ENCODE measurements around the gene ADAMTS17. TPM values are rescaled to one million over a fixed set of nuclear protein-coding genes. Genes with fewer than 3 reads are reported as not detected.

The ADAMTS17 gene
- total RNA-seq, 1 donor from 2014 or later, result 1.4 TPM

DNA sequence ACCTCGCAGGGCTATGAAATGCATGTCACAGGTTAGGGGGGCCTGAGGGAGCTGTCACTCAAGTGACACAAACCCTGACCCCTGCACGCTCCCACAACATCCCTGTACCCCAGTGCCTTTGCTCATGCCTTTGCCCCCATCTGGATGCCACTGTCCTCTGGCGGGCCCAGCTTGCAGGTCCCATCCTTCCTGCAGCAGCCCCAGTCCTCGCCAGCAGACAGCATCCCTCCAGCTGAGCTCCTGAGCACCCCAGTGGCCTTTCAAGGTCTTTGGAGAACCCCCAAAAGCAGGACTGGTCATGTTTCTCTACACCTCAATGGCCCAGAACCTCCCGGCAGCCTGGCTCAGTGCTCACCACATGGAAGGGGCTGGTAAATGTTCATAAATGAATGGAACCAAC, 170.4 kb downstream of the ADAMTS17 start:
- intact Hi-C loops (cut with DNase I), result loop anchor here (10.0 kb wide), 1 partner anchor 163 kb away; no protein-coding TSS in a partner anchor
- ATAC-seq (no peak), DNase-seq (ENCODE audit: missing footprints) (no peak)

DNA sequence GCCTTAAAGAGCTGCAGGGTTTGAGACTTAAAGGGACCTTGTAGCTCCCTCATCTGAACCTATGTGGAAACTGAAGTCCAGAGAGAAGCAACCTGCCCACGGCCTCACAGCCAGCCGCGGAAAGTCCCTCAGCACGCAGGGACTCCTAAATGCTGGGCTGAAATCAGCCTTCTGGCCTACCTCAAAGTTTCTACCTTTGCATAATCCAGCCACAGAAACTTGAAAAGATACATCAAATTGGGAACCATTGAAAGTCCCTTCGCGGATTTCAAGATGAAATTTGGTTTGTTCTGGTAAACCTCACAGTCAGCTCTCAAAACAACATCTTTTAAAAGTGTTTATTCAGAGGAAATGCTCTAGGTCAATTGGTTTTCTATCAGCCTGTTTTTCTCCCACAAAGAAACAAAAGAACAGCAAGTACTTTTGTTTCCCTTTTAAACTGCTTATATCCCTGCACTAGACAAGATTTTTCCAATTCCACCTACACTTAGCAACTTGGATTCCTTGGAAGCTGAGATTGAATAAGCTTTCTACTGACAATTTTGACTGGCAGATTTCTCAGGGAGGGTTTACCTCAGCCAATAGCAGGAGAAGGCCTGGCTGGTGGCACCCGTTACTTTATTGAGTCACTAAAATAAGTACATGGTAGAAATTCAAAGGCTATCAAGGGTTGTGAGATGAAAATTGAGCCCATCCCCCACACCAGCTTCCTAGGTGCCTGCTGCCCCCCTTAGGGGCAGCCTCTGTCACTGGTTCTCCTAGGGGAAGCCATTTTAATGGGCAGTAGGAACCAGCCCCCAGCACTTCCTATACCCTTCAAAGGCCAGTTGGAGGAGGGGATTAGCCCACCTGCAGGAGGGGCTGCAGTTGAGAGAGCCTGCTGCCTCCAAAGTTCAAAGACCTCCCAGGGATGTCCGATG, 171.2 kb downstream of the ADAMTS17 start:
- intact Hi-C loops (cut with DNase I), result loop anchor here (10.0 kb wide), 1 partner anchor 164 kb away; no protein-coding TSS in a partner anchor
- ATAC-seq, result no peak
- no peak for DNase-seq (ENCODE audit: missing footprints)

GRCh38 chr15:100169615-100170290, 172.0 kb downstream of the ADAMTS17 start:
- ATAC-seq, result no peak
- intact Hi-C loops (cut with DNase I), result loop anchor here (10.0 kb wide), 1 partner anchor 165 kb away; no protein-coding TSS in a partner anchor

GRCh38 chr15:100168787-100169186, 173.0 kb downstream of the ADAMTS17 start:
- ATAC-seq, result no peak
- intact Hi-C loops (cut with DNase I), result no loop called here
- no peak for DNase-seq (ENCODE audit: missing footprints)

More at GRCh38 chr15:100169615-100170290, 172.0 kb downstream of the ADAMTS17 start:
- DNase-seq (ENCODE audit: missing footprints), result no peak

DNA sequence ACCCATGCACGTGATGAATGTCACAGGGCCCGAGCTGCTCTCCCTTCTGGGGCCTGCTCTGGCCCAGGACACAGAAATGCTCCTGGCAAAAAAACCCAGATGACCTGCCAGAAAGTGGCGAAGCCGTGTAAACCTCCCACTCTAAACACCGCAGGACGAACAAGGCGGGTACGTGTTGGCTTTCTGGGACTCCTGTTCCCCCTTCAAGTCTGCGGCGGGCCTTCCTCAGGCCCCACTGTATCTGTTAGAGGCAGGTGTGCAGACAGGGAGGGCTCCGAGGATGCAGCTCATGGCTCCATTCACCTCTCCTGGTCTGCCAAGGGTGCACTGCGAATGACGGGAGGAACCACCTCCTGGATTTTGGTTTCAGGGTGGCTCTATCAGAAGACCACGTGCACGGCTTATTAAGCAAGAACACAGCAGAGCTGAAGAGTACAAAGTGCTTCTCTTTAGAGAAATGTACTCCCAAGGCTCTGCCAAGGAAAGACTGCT, 173.8 kb downstream of the ADAMTS17 start:
- DNase-seq (ENCODE audit: missing footprints) (no peak), ATAC-seq (peak; percentile 85)
- intact Hi-C loops (cut with DNase I), result no loop called here

GRCh38 chr15:100166313-100166712, 175.5 kb downstream of the ADAMTS17 start:
- no peak for ATAC-seq
- intact Hi-C loops (cut with DNase I), result no loop called here
- DNase-seq (ENCODE audit: missing footprints), result no peak

- intact Hi-C loops (cut with DNase I), result no loop called here
- ATAC-seq (no peak), DNase-seq (ENCODE audit: missing footprints) (no peak)
Observed at GRCh38 chr15:100163961-100164360, 177.8 kb downstream of the ADAMTS17 start.

DNA sequence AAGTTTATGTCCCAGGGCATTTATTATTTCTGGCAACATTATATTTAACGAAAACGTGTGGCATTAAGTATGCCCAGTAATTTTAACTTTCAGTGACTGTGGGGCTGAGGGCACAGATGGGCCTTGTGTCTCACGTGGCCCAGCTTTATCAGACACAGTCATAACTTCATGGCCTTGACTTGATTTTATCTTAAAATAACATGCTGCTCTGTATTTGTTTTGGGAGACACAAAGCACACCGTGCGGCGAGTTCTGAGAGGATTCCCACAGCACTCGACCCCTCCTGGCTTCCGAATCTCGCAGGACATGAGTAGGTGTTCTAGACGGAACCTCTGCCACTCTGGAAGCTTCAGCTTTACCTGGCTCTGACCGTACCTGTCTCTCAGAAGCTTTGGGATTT, 180.8 kb downstream of the ADAMTS17 start:
- intact Hi-C loops (cut with DNase I), result no loop called here
- DNase-seq (ENCODE audit: missing footprints) (no peak), ATAC-seq (no peak)

DNA sequence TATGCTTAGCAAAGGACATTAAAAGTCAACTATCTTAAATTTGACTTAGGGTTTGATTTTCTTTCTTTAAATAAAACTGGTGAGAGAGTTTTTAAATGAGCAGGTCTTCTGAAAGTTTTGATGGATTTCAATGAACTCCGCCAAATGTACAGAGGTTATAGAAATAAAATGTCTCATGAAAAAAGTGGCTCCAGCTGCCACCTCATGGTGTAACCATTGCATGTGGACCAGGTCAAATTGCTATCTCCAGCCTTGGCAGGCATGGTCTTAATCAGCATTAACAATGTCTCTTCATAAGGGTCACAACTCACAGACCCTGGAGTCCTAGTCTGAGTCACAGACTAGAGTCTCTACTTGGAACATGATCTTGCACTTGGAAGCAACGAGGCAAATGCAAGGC, 182.3 kb downstream of the ADAMTS17 start:
- ATAC-seq (no peak), DNase-seq (ENCODE audit: missing footprints) (no peak)
- intact Hi-C loops (cut with DNase I), result loop anchor here (5.0 kb wide), 1 partner anchor 197 kb away; no protein-coding TSS in a partner anchor

GRCh38 chr15:100158356-100158755, 183.4 kb downstream of the ADAMTS17 start:
- ATAC-seq (no peak), DNase-seq (ENCODE audit: missing footprints) (no peak)
- intact Hi-C loops (cut with DNase I), result loop anchor here (5.0 kb wide), 1 partner anchor 196 kb away; no protein-coding TSS in a partner anchor

- DNase-seq (ENCODE audit: missing footprints) (no peak), ATAC-seq (no peak)
- intact Hi-C loops (cut with DNase I), result loop anchor here (5.0 kb wide), 1 partner anchor 194 kb away; no protein-coding TSS in a partner anchor
Observed at GRCh38 chr15:100156201-100156600, 185.6 kb downstream of the ADAMTS17 start.

GRCh38 chr15:100154338-100154737, 187.4 kb downstream of the ADAMTS17 start:
- no peak for ATAC-seq

GRCh38 chr15:100152463-100152862, 189.3 kb downstream of the ADAMTS17 start:
- peak; percentile 78 for ATAC-seq
- intact Hi-C loops (cut with DNase I), result no loop called here
- no peak for DNase-seq (ENCODE audit: missing footprints)

More at GRCh38 chr15:100154338-100154737, 187.4 kb downstream of the ADAMTS17 start:
- intact Hi-C loops (cut with DNase I), result no loop called here
- DNase-seq (ENCODE audit: missing footprints), result no peak

DNA sequence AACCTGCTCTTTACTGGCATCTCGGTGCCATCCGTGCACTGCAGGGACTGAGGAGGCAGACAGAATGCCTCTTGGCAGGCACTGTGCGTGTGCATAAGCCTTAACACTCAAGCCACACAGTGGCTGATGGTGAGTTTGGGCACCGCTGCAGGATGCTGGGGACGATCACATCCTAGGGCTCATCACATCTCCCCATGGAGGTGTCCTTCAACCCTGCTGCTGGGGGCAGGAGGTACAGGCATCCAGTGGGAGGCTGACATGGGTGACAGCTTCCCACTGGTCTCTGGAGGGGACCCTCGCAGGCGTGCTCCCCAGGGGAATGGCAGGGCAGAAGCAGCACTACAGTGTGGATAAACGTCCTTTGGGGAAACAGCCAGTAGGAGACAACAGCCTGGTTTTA, 190.9 kb downstream of the ADAMTS17 start:
- DNase-seq (ENCODE audit: missing footprints) (no peak), ATAC-seq (no peak)
- intact Hi-C loops (cut with DNase I), result no loop called here

DNA sequence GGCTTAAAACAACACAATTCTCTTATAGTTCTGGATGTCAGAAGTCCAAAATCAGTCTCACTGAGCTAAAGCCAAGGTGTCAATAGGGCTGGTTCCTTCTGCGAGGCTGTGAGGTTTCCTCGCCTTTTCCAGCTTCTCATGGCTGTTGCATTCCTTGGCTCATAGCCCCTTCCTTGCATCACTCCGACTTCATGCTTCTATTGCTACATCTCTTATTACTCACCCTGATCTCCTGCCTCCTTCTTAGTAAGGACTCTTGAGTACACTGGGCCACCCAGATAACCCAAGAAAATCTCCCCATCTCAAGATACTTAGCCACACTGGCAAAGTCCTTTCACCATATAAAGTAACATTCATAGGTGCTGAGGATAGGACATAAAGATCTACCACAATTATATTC, 193.9 kb downstream of the ADAMTS17 start:
- intact Hi-C loops (cut with DNase I), result no loop called here

DNA sequence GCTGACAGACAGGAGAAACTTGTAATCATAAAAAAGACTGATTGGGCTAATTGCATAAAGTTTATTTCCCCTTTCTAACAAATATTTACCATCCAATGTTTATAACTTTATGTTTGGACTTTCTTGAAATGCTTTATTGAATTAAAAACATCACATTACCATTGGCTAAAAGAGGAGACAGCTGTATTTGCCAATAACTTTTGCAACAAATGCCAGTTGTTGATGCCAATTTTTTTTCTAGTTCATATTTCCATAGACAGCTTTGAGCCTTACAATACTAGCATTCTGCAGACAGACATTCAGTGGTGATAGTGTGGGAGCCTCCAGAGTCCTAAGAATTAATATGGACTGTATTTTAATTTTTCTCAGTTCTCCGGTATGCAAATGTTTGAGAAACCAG, 198.4 kb downstream of the ADAMTS17 start:
- ATAC-seq, result no peak
- DNase-seq (ENCODE audit: missing footprints), result no peak
- intact Hi-C loops (cut with DNase I), result no loop called here

More for the DNA sequence above, 193.9 kb downstream of the ADAMTS17 start:
- DNase-seq (ENCODE audit: missing footprints) (no peak), ATAC-seq (no peak)

- intact Hi-C loops (cut with DNase I), result no loop called here
- DNase-seq (ENCODE audit: missing footprints) (no peak), ATAC-seq (peak; percentile 50)
Observed at GRCh38 chr15:100141311-100142001, 200.3 kb downstream of the ADAMTS17 start.

DNA sequence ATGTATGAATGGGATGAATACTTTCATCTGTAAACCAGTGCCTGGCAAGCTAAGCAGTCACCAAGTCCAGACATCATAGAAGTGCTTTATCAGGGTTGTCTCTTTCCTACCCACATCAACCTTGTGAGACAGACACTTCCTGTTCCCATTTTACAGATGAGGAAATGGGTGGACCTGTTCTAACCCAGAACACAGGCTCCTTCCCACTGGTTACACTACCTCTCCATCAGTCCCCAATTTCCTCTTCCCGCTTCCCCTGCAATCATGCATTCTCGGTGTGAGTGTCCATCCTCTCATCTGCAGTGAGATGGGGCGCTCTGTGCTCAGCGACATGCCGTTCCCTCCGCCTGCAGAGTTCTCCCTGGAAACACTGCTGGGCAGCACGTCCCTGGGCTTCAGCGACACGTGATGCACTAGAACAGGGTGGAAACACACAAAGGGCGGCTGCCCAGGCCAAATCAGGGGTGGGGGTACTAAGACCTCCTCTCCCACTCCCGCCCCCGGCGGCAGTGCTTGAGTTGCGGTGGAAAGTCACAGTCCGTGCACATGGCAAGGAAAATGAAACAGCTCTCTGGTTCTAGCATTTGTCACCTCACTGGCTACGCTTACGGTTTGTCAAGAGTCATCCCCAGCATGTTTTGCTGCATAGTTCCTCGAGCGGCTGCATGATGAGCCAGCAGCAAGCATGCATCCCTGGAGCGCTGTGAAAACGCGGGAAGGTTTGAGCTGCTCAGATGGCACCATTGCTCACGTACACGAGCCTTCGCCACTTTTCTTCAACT, 201.1 kb downstream of the ADAMTS17 start:
- intact Hi-C loops (cut with DNase I), result no loop called here
- ATAC-seq (no peak), DNase-seq (ENCODE audit: missing footprints) (no peak)
